K562 (cell line): ENCODE data around the gene TXNRD2. TPM values are rescaled to one million over a fixed set of nuclear protein-coding genes. Genes with fewer than 3 reads are reported as not detected.
A peak's percentile ranks its signal among the peaks of the same experiment; 100 is the strongest.

Source experiments
- ATAC-seq: fragments of 200-7000 bp; cut with Tn5 transposase; 3 replicates; pipeline ENCODE4 v1.9.1; 2020; ENCODE audit warnings: moderate library complexity
- BruUV-seq: library from RNA; stranded (reverse); fragments of 400-500 nt; replicated peaks from 2 replicates; lab custom pipeline; 2021; lab: Mats Ljungman, UMichigan
- CTCF ChIA-PET: fragments of 300-600 bp; formaldehyde crosslinking; extraction: SDS; loops from one replicate; lab custom pipeline; 2021; ENCODE audit warnings: low intra/inter-chr PET ratio; lab: Yijun Ruan, JAX
- POLR2A ChIA-PET: fragments of 300-600, 350-650 bp; sonication (Branson Sonifier 250); formaldehyde crosslinking; extraction: SDS; loops from one replicate; lab custom pipeline; 2021; ENCODE audit warnings: antibody characterized with exemption, inconsistent platforms; lab: Yijun Ruan, JAX
- DNase-seq, 4 experiments: peaks; one replicate each; pipeline versions ENCODE4 v3.0.0 to v3.0.0-alpha.2; 2011 to 2018; ENCODE audit warnings: low spot score in 3 of 4, mixed read lengths in 3 of 4; ENCODE audit errors: extremely low read depth in 1 of 4
- FAIRE-seq: peaks from 2 replicates; lab custom pipeline; 2011; peaks lifted over from hg19 to GRCh38; lab: Jason Lieb, UNC
- H2AFZ ChIP-seq: 2 replicates; pipeline ENCODE4 v1.6.0; 2011; ENCODE audit warnings: low read depth, low read length, control low read depth, inconsistent platforms
- H3K27ac ChIP-seq: fragments of 200-600 bp; 3 replicates; pipeline ENCODE4 v1.8.0; 2011; ENCODE audit warnings: low read depth, mild to moderate bottlenecking, control low read depth, inconsistent platforms, low read length, moderate library complexity, mixed read lengths; ENCODE audit errors: extremely low read depth
- H3K27me3 ChIP-seq, 2 experiments: fragments of 300-600 bp in 1 of 2; 2 replicates in 1 of 2; 3 replicates in 1 of 2; pipeline versions ENCODE4 v1.6.0 to v1.8.0; 2011; ENCODE audit warnings: inconsistent platforms in 2 of 2, low read length in 2 of 2, mild to moderate bottlenecking in 1 of 2, mixed read lengths in 1 of 2, moderate library complexity in 1 of 2; ENCODE audit not compliant: control insufficient read depth in 2 of 2, insufficient read depth in 2 of 2
- H3K36me3 ChIP-seq: fragments of 300-600 bp; 3 replicates; pipeline ENCODE4 v1.8.0; 2011; ENCODE audit warnings: mild to moderate bottlenecking, low read length, inconsistent platforms; ENCODE audit not compliant: control insufficient read depth, insufficient read depth
- H3K4me1 ChIP-seq, 2 experiments: fragments of 200-600 bp in 1 of 2; replicated peaks in 1 of 2; 2 replicates in 1 of 2; 3 replicates in 1 of 2; pipeline versions ENCODE4 v1.5.1 to v1.8.0; 2011; ENCODE audit warnings: inconsistent platforms in 2 of 2, low read length in 2 of 2, mild to moderate bottlenecking in 1 of 2, mixed read lengths in 1 of 2, moderate library complexity in 1 of 2; ENCODE audit not compliant: control insufficient read depth in 2 of 2, insufficient read depth in 2 of 2
- H3K4me2 ChIP-seq: 2 replicates; pipeline ENCODE4 v1.6.1; 2011; ENCODE audit warnings: low read length, control low read depth, inconsistent platforms, mixed read lengths; ENCODE audit not compliant: insufficient read depth
- H3K4me3 ChIP-seq: fragments of 200-600 bp; sonication (generic), shearing (Covaris generic); 2 replicates; pipeline ENCODE4 v1.5.1; 2016; ENCODE audit warnings: control low read depth, inconsistent platforms
- H3K79me2 ChIP-seq: fragments of 200-600 bp; 3 replicates; pipeline ENCODE4 v1.8.0; 2011; ENCODE audit warnings: low read length, inconsistent platforms; ENCODE audit not compliant: control insufficient read depth, insufficient read depth
- H3K9ac ChIP-seq, 2 experiments: 2 replicates each; pipeline versions ENCODE4 v1.6.0 to v1.6.1; 2011; ENCODE audit warnings: low read depth in 2 of 2, low read length in 2 of 2, control low read depth in 1 of 2, inconsistent platforms in 1 of 2, mild to moderate bottlenecking in 1 of 2, mixed read lengths in 1 of 2; ENCODE audit not compliant: insufficient read depth in 1 of 2
- H3K9me1 ChIP-seq: one replicate; pipeline ENCODE4 v1.6.0; 2011; ENCODE audit warnings: inconsistent platforms, mild to moderate bottlenecking, low read length, moderate library complexity; ENCODE audit not compliant: control insufficient read depth, insufficient read depth
- H3K9me3 ChIP-seq: replicated peaks from 2 replicates; pipeline ENCODE4 v1.5.1; 2011; ENCODE audit warnings: low read depth, low read length, inconsistent platforms; ENCODE audit not compliant: control insufficient read depth, insufficient read depth
- H4K20me1 ChIP-seq: replicated peaks from 2 replicates; pipeline ENCODE4 v1.6.1; 2011; ENCODE audit warnings: low read length, inconsistent platforms, mixed read lengths; ENCODE audit not compliant: control insufficient read depth, insufficient read depth
- ATF2 ChIP-seq: sonication (generic); formaldehyde crosslinking; IDR thresholded peaks from 2 replicates; pipeline ENCODE4 v1.8.1; 2022; ENCODE audit warnings: missing genetic modification reagents
- CREB5 ChIP-seq: fragments of 250-450 bp; sonication (Bioruptor Pico); IDR thresholded peaks from 2 replicates; pipeline ENCODE4 v1.5.0; 2020; ENCODE audit warnings: mild to moderate bottlenecking
- EP300 ChIP-seq: IDR thresholded peaks from 2 replicates; pipeline ENCODE4 v1.6.1; 2012; ENCODE audit warnings: low read length, improper control_type of control experiment
- HOMEZ ChIP-seq: fragments of 250-450 bp; sonication (Bioruptor Pico); IDR thresholded peaks from 2 replicates; pipeline ENCODE4 v1.4.0; 2020; ENCODE audit warnings: mild to moderate bottlenecking, moderate library complexity
- IRF2 ChIP-seq: sonication (generic); formaldehyde crosslinking; IDR thresholded peaks from 2 replicates; pipeline ENCODE4 v1.8.1; 2022; ENCODE audit warnings: mild to moderate bottlenecking, missing genetic modification reagents
- MBD2 ChIP-seq: sonication (generic); IDR thresholded peaks from 2 replicates; pipeline ENCODE4 v1.6.1; 2016; ENCODE audit warnings: low read depth, borderline replicate concordance
- MYBL2 ChIP-seq, 2 experiments: fragments of 450-650 bp in 1 of 2; sonication (generic) in 1 of 2; formaldehyde crosslinking in 1 of 2; IDR thresholded peaks; 2 replicates each; pipeline versions ENCODE4 v1.6.1 to v1.8.1; 2017 to 2022; ENCODE audit warnings: borderline replicate concordance in 1 of 2, inconsistent platforms in 1 of 2, low read depth in 1 of 2, mild to moderate bottlenecking in 1 of 2, missing genetic modification reagents in 1 of 2, moderate library complexity in 1 of 2
- RBFOX2 ChIP-seq: fragments of 200-400 bp; formaldehyde crosslinking; IDR thresholded peaks from 2 replicates; pipeline ENCODE4 v1.6.1; 2017; ENCODE audit warnings: low read depth, mild to moderate bottlenecking, low read length, moderate library complexity
- SRF ChIP-seq, 2 experiments: fragments of 250-450, 450-650 bp in 1 of 2; sonication (Bioruptor Pico) in 1 of 2; sonication (generic) in 1 of 2; formaldehyde crosslinking; IDR thresholded peaks; 2 replicates each; pipeline versions ENCODE4 v1.5.0 to v1.5.1; 2020 to 2022; ENCODE audit warnings: mild to moderate bottlenecking in 1 of 2, missing genetic modification reagents in 1 of 2
- ZBTB5 ChIP-seq: fragments of 450-650 bp; IDR thresholded peaks from 2 replicates; pipeline ENCODE4 v1.6.1; 2017; ENCODE audit warnings: antibody characterized with exemption
- ZNF217 ChIP-seq: sonication (generic); formaldehyde crosslinking; IDR thresholded peaks from 2 replicates; pipeline ENCODE4 v1.8.0; 2022; ENCODE audit warnings: mild to moderate bottlenecking, missing genetic modification reagents
- ZNF780A ChIP-seq: fragments of 250-450 bp; sonication (Bioruptor Pico); IDR thresholded peaks from 2 replicates; pipeline ENCODE4 v1.5.0; 2021; ENCODE audit warnings: mild to moderate bottlenecking
- WGBS: fragments of 100-300 bp; shearing (Covaris generic); methylation state at CpG from one replicate; pipeline ENCODE4 v1.1.6; 2016; ENCODE audit warnings: low coverage, mixed read lengths; ENCODE audit not compliant: insufficient coverage; ENCODE audit errors: missing lambda C conversion rate; 5-methylcytosine and 5-hydroxymethylcytosine counted together
- in situ Hi-C: fragments of 300-500 bp; cut with MboI; formaldehyde crosslinking; loops from 4 replicates; pipeline ENCODE4 v1.15.0; 2018; ENCODE audit warnings: inconsistent platforms, mixed read lengths
- intact Hi-C: fragments of 100-400 bp; cut with micrococcal nuclease; formaldehyde crosslinking; loops from 2 replicates; pipeline ENCODE4 v1.14.2; 2022
- polyA plus RNA-seq, 8 experiments: library from polyadenylated mRNA; depleted of rRNA in 4 of 8; stranded (reverse) in 5 of 8; unstranded in 3 of 8; fragments of >200 nt; fragmentation: Nextera tagmentation in 2 of 8; fragmentation: Illumina TruSeq in 1 of 8; extraction: Ambion mirVana in 2 of 8; extraction: Trizol in 1 of 8; gene quantifications; 2 replicates each; pipeline versions ENCODE4 v1.2.1 to v1.2.3, GENCODE V29; 2011 to 2014; ENCODE audit warnings: inconsistent platforms in 1 of 8, missing spikeins in 1 of 8
- total RNA-seq, 7 experiments: library from RNA; depleted of rRNA in 6 of 7; stranded (reverse); fragments of >200 nt in 6 of 7; fragmentation: Illumina TruSeq in 2 of 7; extraction: Trizol in 2 of 7; gene quantifications; 2 replicates each; pipeline versions ENCODE4 v1.2.1 to v1.2.3, GENCODE V29; 2011 to 2021; ENCODE audit warnings: low replicate concordance in 1 of 7

The TXNRD2 gene
- total and polyA plus RNA-seq, 9 of the 15 experiments (the other 6 are each of a cell fraction or from before 2014, with no cell fraction given): 3.3 to 80.2 (median 49.4) TPM

- in situ Hi-C loops: no loop called here
- ChIA-PET CTCF (interaction anchor here (0.7 kb wide), 1 partner anchor 10 kb away, joined by 3 read pairs; no protein-coding TSS in a partner anchor), POLR2A (interaction anchor here (0.6 to 1.9 kb wide), 4 partner anchors 10 to 123 kb away, joined by 3 to 10 read pairs (median 6); no protein-coding TSS in a partner anchor)
- H3K27ac ChIP-seq: no peak overlapping the region
- no peak overlapping the region for H3K4me3 ChIP-seq
- no peak overlapping the region for H2AFZ ChIP-seq
- no peaks in the 10 kb centered on the region for H4K20me1 ChIP-seq
- no peaks in the 10 kb centered on the region for H3K27me3 ChIP-seq
- DNase-seq: no peak
- peaks cover 43% of the 10 kb centered on the region; the same call in 2 of the 3 replicates for H3K36me3 ChIP-seq
- no peaks in the 10 kb centered on the region for H3K9me1 ChIP-seq
- intact Hi-C loops: no loop called here
- H3K9me3 ChIP-seq: no peaks in the 10 kb centered on the region
- no peak for FAIRE-seq
- WGBS: 81% methylated on average over 13 of the region's 13 CpGs
- H3K79me2 ChIP-seq: no peaks in the 10 kb centered on the region
- no peak for ATAC-seq
- BruUV-seq: no TSS peak
- H3K4me2 ChIP-seq: no peak overlapping the region
- H3K4me1 ChIP-seq: peaks cover 5 to 32% of the 10 kb centered on the region in 2 experiments; a peak in 4 of 5 replicates
- peak overlapping the region in 1 of 2 experiments; percentile 56; a peak in 2 of 4 replicates for H3K9ac ChIP-seq
- 0 out of 4 replicates have a peak, but pooled peaks of 1 of the 2 experiments have one; percentile 17 for TF ChIP-seq SRF (CRISPR knock-in tag; IDR thresholded peaks at IDR 0.05)
- TF ChIP-seq ATF2 (CRISPR knock-in tag): peak; percentile 49; the same call in 1 of the 2 replicates
- no peak for TF ChIP-seq MBD2
- TF ChIP-seq ZNF780A (CRISPR knock-in tag): no peak
- no peak for TF ChIP-seq CREB5
- TF ChIP-seq ZBTB5: no peak
- 0 out of 2 replicates have a peak, but pooled peaks have one; percentile 66 for TF ChIP-seq IRF2 (CRISPR knock-in tag)
- TF ChIP-seq MYBL2 (IDR thresholded peaks at IDR 0.05; ENCODE audit: low read depth): no peak
- TF ChIP-seq MYBL2 (CRISPR knock-in tag; IDR thresholded peaks at IDR 0.05; ENCODE audit: borderline replicate concordance): 0 out of 2 replicates have a peak, but pooled peaks have one; percentile 42
- no peak for TF ChIP-seq HOMEZ (CRISPR knock-in tag)
- peak; percentile 23; the same call in 1 of the 2 replicates for TF ChIP-seq RBFOX2
- TF ChIP-seq ZNF217 (CRISPR knock-in tag): no peak
- TF ChIP-seq EP300: no peak
Measured at GRCh38 chr22:19919701-19920363, 21.8 kb downstream of the TXNRD2 start.
